Cardiac muscle cell (in vitro differentiated cells and primary cell): ENCODE data around the gene TRAFD1. TPM values are rescaled to one million over a fixed set of nuclear protein-coding genes. Genes with fewer than 3 reads are reported as not detected.

Source experiments
- DNase-seq, 2 donors: peaks; one replicate each; pipeline versions ENCODE4 v3.0.0 to v3.0.0-alpha.2; 2010 to 2017; ENCODE audit warnings: low read depth in 1 of 2, low spot score in 1 of 2
- H3K27ac ChIP-seq: fragments of 200-600 bp; sonication (generic); 2 replicates; pipeline ENCODE4 v1.5.1; 2016
- H3K27me3 ChIP-seq: fragments of 200-600 bp; sonication (generic); 2 replicates; pipeline ENCODE4 v1.6.0; 2016; ENCODE audit warnings: control low read depth
- H3K36me3 ChIP-seq: fragments of 200-600 bp; sonication (generic); 2 replicates; pipeline ENCODE4 v1.5.1; 2016; ENCODE audit warnings: control low read depth
- H3K4me1 ChIP-seq: fragments of 200-600 bp; sonication (generic); 2 replicates; pipeline ENCODE4 v1.8.1; 2017; ENCODE audit warnings: low read depth, mild to moderate bottlenecking, mixed run types
- H3K4me3 ChIP-seq: fragments of 200-600 bp; sonication (generic); 2 replicates; pipeline ENCODE4 v1.5.1; 2016; ENCODE audit warnings: mild to moderate bottlenecking
- H3K9me3 ChIP-seq: fragments of 200-600 bp; sonication (generic); 2 replicates; pipeline ENCODE4 v1.5.1; 2017; ENCODE audit warnings: low read depth, mild to moderate bottlenecking, control low read depth
- polyA plus RNA-seq: library from polyadenylated mRNA; unstranded; fragments of >200 nt; fragmentation: Nextera tagmentation; extraction: Ambion mirVana; gene quantifications from 2 replicates; pipeline ENCODE4 v1.2.1, GENCODE V29; 2016
- total RNA-seq: library from RNA; depleted of rRNA; stranded (reverse); fragments of >200 nt; gene quantifications from 2 replicates; pipeline ENCODE4 v1.2.3, GENCODE V29; 2016
- TF ChIP-seq, protein P1 (sequence below): IDR thresholded peaks from 2 replicates; pipeline ENCODE4 v1.5.1; 2012; ENCODE audit warnings: low read depth, mild to moderate bottlenecking, low read length

The TRAFD1 gene
- total and polyA plus RNA-seq, 2 experiments from 2014 or later, result 41.3 to 60.6 TPM

DNA sequence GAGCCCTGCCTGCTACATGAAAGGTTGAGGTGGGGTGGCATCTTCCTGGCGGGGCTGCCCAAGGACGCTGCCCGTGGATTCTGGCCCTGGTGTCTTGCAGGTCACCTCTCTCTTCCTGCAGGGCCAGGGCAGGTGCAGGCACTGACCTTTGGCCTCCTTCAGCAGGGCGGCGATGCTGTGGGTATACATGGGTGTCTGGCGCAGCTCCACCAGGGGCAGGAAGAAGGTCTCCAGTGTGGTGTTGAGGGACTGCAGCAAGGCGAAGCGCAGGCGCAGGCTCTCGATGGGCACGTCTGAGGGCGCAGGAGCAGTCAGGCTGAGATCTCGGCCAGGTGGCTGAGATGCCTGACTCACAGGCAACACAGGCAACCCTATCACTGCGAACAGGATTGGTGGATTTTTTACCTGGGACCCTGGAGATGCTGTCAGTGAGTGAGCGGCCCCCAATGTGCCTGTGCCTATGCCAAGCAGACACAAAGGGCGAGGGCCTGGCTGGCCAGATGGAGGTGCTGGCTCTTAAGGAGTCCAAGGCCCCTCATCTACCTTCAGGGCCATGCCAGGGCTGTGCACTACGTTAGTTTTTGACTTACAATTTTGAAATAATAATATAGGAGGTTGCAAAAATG is 45.7 kb downstream of the TRAFD1 start:
- H3K27me3 ChIP-seq, result no peaks in the 10 kb centered on the region
- no peak overlapping the region for H3K4me3 ChIP-seq
- no peaks in the 10 kb centered on the region for H3K4me1 ChIP-seq
- DNase-seq, result no peak
- peaks cover 26% of the 10 kb centered on the region for H3K36me3 ChIP-seq
- no peaks in the 10 kb centered on the region for H3K9me3 ChIP-seq
- TF ChIP-seq, protein P1, sequence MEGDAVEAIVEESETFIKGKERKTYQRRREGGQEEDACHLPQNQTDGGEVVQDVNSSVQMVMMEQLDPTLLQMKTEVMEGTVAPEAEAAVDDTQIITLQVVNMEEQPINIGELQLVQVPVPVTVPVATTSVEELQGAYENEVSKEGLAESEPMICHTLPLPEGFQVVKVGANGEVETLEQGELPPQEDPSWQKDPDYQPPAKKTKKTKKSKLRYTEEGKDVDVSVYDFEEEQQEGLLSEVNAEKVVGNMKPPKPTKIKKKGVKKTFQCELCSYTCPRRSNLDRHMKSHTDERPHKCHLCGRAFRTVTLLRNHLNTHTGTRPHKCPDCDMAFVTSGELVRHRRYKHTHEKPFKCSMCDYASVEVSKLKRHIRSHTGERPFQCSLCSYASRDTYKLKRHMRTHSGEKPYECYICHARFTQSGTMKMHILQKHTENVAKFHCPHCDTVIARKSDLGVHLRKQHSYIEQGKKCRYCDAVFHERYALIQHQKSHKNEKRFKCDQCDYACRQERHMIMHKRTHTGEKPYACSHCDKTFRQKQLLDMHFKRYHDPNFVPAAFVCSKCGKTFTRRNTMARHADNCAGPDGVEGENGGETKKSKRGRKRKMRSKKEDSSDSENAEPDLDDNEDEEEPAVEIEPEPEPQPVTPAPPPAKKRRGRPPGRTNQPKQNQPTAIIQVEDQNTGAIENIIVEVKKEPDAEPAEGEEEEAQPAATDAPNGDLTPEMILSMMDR, result no peak
- no peak overlapping the region for H3K27ac ChIP-seq

DNA sequence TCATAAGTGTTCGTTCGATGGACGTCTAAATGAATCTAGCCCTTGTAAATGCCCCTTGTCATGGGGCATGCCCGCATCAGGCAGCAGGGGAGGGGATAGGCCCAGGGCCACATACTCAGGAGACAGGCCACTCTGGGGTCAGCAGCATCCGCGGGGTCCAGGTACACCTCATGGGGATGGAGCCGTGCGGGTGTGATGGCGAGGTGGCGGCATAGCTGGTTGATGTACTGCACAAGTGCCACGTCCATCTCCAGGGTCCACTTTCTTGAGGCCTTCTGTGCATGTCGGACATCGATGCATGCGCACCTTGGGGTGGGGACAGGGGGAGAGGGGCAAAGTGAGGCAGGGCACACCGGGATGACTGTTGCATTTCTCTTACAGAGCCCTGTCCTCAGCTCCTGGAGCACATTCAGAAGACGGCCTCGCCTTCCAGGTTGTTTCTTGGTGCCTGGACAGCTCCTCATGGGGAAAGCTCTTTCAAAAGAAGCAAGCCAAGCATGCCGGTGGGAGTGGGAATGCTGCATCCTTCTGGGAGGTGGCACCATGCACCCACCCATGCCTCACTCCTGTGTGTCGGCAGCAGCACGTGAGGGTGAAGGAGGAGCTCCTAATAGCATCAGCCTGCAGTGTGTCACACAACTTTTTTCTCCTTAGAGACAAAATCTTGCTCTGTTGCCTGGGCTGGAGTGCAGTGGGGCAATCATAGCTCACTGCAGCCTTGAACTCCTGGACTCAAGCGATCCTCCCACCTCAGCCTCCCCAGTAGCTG is 47.4 kb downstream of the TRAFD1 start:
- Histone ChIP-seq H3K36me3 (peaks cover 33% of the 10 kb centered on the region), H3K27ac (no peak overlapping the region), H3K9me3 (no peaks in the 10 kb centered on the region), H3K4me1 (no peaks in the 10 kb centered on the region), H3K4me3 (no peak overlapping the region), H3K27me3 (no peaks in the 10 kb centered on the region)
- DNase-seq, result no peak
- TF ChIP-seq, protein P1, result no peak

DNA sequence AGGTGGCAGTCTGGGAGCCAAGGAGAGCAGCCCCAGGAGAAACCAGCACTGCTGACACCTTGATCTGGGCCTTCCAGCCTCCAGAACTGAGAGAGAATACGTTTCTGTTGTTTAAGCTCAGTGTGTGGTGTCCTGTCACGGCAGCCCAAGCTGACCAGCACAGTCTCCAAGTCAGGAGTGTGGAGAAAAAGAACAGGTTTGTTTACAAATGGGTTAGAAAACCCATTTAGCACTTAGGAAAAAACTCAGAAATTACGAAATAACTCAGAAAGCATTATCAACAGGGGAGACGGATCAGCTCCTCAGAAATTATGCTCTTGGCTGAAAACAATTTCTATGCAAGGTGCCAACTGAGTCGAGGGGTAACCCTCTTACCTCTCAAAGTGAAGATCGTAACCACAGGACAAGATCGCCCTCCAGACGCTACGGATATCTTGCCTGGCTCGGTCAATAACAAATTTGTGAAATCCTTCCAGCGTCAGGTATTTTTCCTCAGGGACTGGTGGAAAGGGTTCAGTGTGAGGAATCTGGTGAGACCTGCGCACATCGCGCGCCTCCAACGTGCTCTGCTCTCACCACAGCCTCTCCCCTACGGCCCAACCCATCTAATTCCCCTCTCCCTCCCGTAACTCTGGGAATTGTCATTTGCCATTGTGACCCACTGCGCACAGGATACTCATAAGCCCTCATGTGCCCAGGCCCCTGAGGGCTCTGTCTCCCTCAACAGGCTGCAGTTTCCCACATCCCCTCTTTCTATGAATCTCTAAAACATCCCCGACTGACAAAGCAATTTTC is 50.2 kb downstream of the TRAFD1 start:
- H3K4me1 ChIP-seq, result no peaks in the 10 kb centered on the region
- no peaks in the 10 kb centered on the region for H3K9me3 ChIP-seq
- no peak overlapping the region for H3K27ac ChIP-seq
- H3K27me3 ChIP-seq, result no peaks in the 10 kb centered on the region
- no peak overlapping the region for H3K4me3 ChIP-seq
- peaks cover 49% of the 10 kb centered on the region for H3K36me3 ChIP-seq
- TF ChIP-seq, protein P1, result no peak
- DNase-seq, result no peak

DNA sequence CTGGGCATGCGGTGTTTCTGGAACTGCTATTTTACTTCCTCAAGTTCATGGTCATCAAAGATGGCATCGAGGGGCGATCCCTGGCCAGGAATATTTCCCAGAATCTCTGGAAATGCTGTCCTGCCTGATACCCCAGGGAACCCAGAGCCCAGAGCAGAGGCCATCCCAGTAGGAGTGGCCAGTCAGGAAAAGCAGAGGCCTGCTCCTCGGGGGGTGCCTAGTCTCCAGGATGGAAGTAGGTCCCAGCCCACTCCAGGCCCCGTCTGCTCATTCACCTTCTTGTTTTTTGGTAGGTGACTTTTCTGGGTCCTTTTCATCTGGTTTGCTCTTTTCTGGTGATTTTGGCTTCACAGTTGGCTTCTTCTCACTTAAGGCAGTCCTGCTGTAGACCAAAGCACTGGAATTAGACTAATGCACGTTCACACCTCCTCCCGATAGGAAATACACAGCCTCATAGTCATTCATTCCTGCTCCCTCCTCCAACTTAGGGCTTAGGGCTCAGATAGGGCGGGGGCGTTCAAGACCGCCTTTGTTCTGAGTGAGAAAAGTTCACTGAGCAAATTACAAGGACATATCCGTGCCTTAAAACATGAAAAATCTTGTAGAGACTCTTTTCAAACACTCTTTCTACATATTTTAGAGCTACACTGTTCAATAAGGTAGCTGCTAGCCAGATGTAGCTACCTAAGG is 51.1 kb downstream of the TRAFD1 start:
- DNase-seq, result no peak
- Histone ChIP-seq H3K4me3 (no peak overlapping the region), H3K27me3 (no peaks in the 10 kb centered on the region), H3K27ac (no peak overlapping the region), H3K36me3 (peaks cover 44% of the 10 kb centered on the region), H3K4me1 (no peaks in the 10 kb centered on the region), H3K9me3 (no peaks in the 10 kb centered on the region)
- TF ChIP-seq, protein P1, result no peak

DNA sequence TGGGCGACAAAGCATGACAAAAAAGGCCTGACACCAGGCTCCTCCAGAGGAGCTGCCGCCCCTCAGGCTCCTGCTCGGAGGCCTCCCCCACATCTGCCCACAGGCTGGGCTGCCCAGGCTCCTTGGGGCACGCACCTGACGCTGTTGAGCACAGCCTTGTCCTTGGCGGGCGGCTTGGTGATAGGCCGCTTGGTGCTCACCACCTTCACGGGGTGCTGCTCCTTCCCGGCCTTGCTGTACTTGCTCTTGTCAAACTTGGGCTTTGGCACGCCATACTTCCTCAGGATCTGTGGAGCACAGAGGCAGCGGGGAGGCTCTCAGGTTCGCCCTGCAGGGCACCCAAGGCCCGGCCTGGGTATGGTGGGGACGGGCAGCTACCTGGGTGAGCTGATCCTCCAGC is 53.4 kb downstream of the TRAFD1 start:
- TF ChIP-seq, protein P1, result no peak
- H3K9me3 ChIP-seq, result no peaks in the 10 kb centered on the region
- no peak for DNase-seq
- no peaks in the 10 kb centered on the region for H3K4me1 ChIP-seq
- H3K27me3 ChIP-seq, result no peaks in the 10 kb centered on the region
- H3K4me3 ChIP-seq, result no peak overlapping the region
- H3K27ac ChIP-seq, result no peak overlapping the region
- H3K36me3 ChIP-seq, result peaks cover 53% of the 10 kb centered on the region
